Measurements from ENCODE around the gene ACVRL1.

DNA sequence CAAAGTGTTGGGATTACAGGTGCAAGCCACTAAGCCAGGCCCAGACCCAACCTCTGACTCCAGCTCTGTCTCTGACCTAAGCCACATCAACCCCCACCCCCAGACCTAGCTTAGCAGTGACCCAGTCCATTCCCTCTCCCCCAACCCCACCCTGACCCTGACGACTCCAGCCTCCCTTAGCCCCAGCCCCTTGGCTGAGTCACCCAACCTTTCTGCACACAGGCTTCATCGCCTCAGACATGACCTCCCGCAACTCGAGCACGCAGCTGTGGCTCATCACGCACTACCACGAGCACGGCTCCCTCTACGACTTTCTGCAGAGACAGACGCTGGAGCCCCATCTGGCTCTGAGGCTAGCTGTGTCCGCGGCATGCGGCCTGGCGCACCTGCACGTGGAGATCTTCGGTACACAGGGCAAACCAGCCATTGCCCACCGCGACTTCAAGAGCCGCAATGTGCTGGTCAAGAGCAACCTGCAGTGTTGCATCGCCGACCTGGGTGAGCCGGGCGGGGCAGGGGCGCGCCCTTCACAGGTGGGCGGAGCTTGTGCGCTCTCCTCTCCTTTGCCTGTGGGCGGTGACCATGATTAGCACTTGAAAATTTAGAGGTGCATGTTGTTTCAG is 7.8 kb downstream of the ACVRL1 start:
- TF ChIP-seq, protein P1, sequence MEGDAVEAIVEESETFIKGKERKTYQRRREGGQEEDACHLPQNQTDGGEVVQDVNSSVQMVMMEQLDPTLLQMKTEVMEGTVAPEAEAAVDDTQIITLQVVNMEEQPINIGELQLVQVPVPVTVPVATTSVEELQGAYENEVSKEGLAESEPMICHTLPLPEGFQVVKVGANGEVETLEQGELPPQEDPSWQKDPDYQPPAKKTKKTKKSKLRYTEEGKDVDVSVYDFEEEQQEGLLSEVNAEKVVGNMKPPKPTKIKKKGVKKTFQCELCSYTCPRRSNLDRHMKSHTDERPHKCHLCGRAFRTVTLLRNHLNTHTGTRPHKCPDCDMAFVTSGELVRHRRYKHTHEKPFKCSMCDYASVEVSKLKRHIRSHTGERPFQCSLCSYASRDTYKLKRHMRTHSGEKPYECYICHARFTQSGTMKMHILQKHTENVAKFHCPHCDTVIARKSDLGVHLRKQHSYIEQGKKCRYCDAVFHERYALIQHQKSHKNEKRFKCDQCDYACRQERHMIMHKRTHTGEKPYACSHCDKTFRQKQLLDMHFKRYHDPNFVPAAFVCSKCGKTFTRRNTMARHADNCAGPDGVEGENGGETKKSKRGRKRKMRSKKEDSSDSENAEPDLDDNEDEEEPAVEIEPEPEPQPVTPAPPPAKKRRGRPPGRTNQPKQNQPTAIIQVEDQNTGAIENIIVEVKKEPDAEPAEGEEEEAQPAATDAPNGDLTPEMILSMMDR (IDR thresholded peaks at IDR 0.05; ENCODE audit: poor library complexity) = no peak
- TF ChIP-seq EZH2 (IDR thresholded peaks at IDR 0.05; ENCODE audit: borderline replicate concordance) = no peak
